Activated CD4-positive, alpha-beta memory T cell treated with anti-CD3 and anti-CD28 coated beads for 36 hours (primary cell): ENCODE measurements around the gene FLT1. TPM values are rescaled to one million over a fixed set of nuclear protein-coding genes. Genes with fewer than 3 reads are reported as not detected.

Experiments
- CTCF ChIA-PET: fragments of 350-600 bp; sonication (Branson Sonifier 250); formaldehyde crosslinking; loops from one replicate; lab custom pipeline; 2021; ENCODE audit warnings: antibody characterized with exemption, inconsistent platforms; lab: Charles Lee
- POLR2A ChIA-PET: fragments of 350-600 bp; sonication (Branson Sonifier 250); formaldehyde crosslinking; loops from one replicate; lab custom pipeline; 2021; ENCODE audit warnings: antibody characterized with exemption; lab: Charles Lee
- DNase-seq: peaks from one replicate; pipeline ENCODE4 v3.0.0-alpha.2; 2020
- H3K27ac Mint-ChIP-seq: one replicate; pipeline ENCODE4 v1.8.0; 2021; ENCODE audit warnings: mixed read lengths
- H3K27me3 Mint-ChIP-seq: one replicate; pipeline ENCODE4 v1.8.0; 2021; ENCODE audit warnings: mixed read lengths
- H3K36me3 Mint-ChIP-seq: one replicate; pipeline ENCODE4 v1.8.0; 2021; ENCODE audit warnings: mixed read lengths
- H3K4me1 Mint-ChIP-seq: one replicate; pipeline ENCODE4 v1.8.0; 2021; ENCODE audit warnings: low read depth, mixed read lengths
- H3K4me3 Mint-ChIP-seq: one replicate; pipeline ENCODE4 v1.8.0; 2021; ENCODE audit warnings: mild to moderate bottlenecking, mixed read lengths
- H3K9me3 Mint-ChIP-seq: one replicate; pipeline ENCODE4 v1.8.0; 2021; ENCODE audit warnings: mixed read lengths
- intact Hi-C: fragments of 100-400 bp; cut with micrococcal nuclease; formaldehyde crosslinking; loops from one replicate; pipeline ENCODE4 v1.15.1; 2023
- total RNA-seq, 2 experiments: library from RNA; stranded (reverse); gene quantifications; one replicate each; pipeline ENCODE4 v1.2.3, GENCODE V29; 2021

FLT1 gene
- total RNA-seq, 2 experiments from 2014 or later, result 17.2 to 19.5 TPM

GRCh38 chr13:28478127-28478526 is 16.8 kb downstream of the FLT1 start:
- Mint-ChIP-seq H3K36me3 (peaks cover under 1% of the 10 kb centered on the region), H3K27ac (no peak overlapping the region), H3K4me3 (no peak overlapping the region), H3K27me3 (peaks cover 8% of the 10 kb centered on the region), H3K4me1 (peaks cover 3% of the 10 kb centered on the region), H3K9me3 (no peaks in the 10 kb centered on the region)
- intact Hi-C loops, result no loop called here
- POLR2A ChIA-PET, result interaction anchor here (0.6 kb wide), 1 partner anchor 31 kb away, joined by 3 read pairs; no protein-coding TSS in a partner anchor
- CTCF ChIA-PET, result no interaction called here
- no peak for DNase-seq

- ChIA-PET CTCF (no interaction called here), POLR2A (no interaction called here)
- Mint-ChIP-seq H3K27me3 (peaks cover 5% of the 10 kb centered on the region), H3K9me3 (no peaks in the 10 kb centered on the region), H3K27ac (no peak overlapping the region), H3K36me3 (peaks cover 4% of the 10 kb centered on the region), H3K4me3 (no peak overlapping the region), H3K4me1 (peaks cover 3% of the 10 kb centered on the region)
- no peak for DNase-seq
- intact Hi-C loops, result no loop called here
Measured at GRCh38 chr13:28477709-28477973, 17.3 kb downstream of the FLT1 start.

GRCh38 chr13:28476919-28477708 is 17.8 kb downstream of the FLT1 start:
- intact Hi-C loops, result no loop called here
- Mint-ChIP-seq H3K27me3 (peaks cover 4% of the 10 kb centered on the region), H3K36me3 (peaks cover 4% of the 10 kb centered on the region), H3K27ac (no peak overlapping the region), H3K9me3 (no peaks in the 10 kb centered on the region), H3K4me3 (no peak overlapping the region), H3K4me1 (peaks cover 3% of the 10 kb centered on the region)
- POLR2A ChIA-PET, result no interaction called here
- CTCF ChIA-PET, result interaction anchor here (0.9 kb wide), 1 partner anchor 12 kb away, joined by 4 read pairs; no protein-coding TSS in a partner anchor
- DNase-seq, result no peak

- ChIA-PET POLR2A (no interaction called here), CTCF (interaction anchor here (0.9 kb wide), 1 partner anchor 11 kb away, joined by 4 read pairs; no protein-coding TSS in a partner anchor)
- Mint-ChIP-seq H3K9me3 (no peaks in the 10 kb centered on the region), H3K27ac (no peak overlapping the region), H3K36me3 (peaks cover 4% of the 10 kb centered on the region), H3K4me1 (peaks cover 3% of the 10 kb centered on the region), H3K27me3 (peaks cover 4% of the 10 kb centered on the region), H3K4me3 (no peak overlapping the region)
- no peak for DNase-seq
- intact Hi-C loops, result no loop called here
Measured at GRCh38 chr13:28475916-28476725, 18.8 kb downstream of the FLT1 start.

- Mint-ChIP-seq H3K27ac (no peak overlapping the region), H3K27me3 (peaks cover 3% of the 10 kb centered on the region), H3K9me3 (no peaks in the 10 kb centered on the region), H3K4me3 (no peak overlapping the region), H3K4me1 (peaks cover 3% of the 10 kb centered on the region), H3K36me3 (peaks cover 4% of the 10 kb centered on the region)
- ChIA-PET POLR2A (no interaction called here), CTCF (no interaction called here)
- DNase-seq, result no peak
- intact Hi-C loops, result no loop called here
Measured at GRCh38 chr13:28474491-28475134, 20.3 kb downstream of the FLT1 start.

GRCh38 chr13:28473044-28473443 is 21.9 kb downstream of the FLT1 start:
- CTCF ChIA-PET, result no interaction called here
- intact Hi-C loops, result no loop called here

GRCh38 chr13:28471421-28471820 is 23.5 kb downstream of the FLT1 start:
- ChIA-PET CTCF (no interaction called here), POLR2A (no interaction called here)
- Mint-ChIP-seq H3K27ac (no peak overlapping the region), H3K27me3 (peaks cover 9% of the 10 kb centered on the region), H3K9me3 (no peaks in the 10 kb centered on the region), H3K36me3 (peaks cover 4% of the 10 kb centered on the region), H3K4me1 (peaks cover 5% of the 10 kb centered on the region), H3K4me3 (no peak overlapping the region)
- no peak for DNase-seq
- intact Hi-C loops, result no loop called here

More at GRCh38 chr13:28473044-28473443, 21.9 kb downstream of the FLT1 start:
- Mint-ChIP-seq H3K27ac (no peak overlapping the region), H3K4me1 (peaks cover 4% of the 10 kb centered on the region), H3K9me3 (no peaks in the 10 kb centered on the region), H3K36me3 (peaks cover 4% of the 10 kb centered on the region), H3K27me3 (peaks cover 5% of the 10 kb centered on the region), H3K4me3 (no peak overlapping the region)
- DNase-seq, result no peak
- POLR2A ChIA-PET, result no interaction called here

- intact Hi-C loops, result no loop called here
- no peak overlapping the region for H3K27ac Mint-ChIP-seq
- no peaks in the 10 kb centered on the region for H3K9me3 Mint-ChIP-seq
- CTCF ChIA-PET, result no interaction called here
- peaks cover 9% of the 10 kb centered on the region for H3K27me3 Mint-ChIP-seq
- H3K4me3 Mint-ChIP-seq, result no peak overlapping the region
- peaks cover 3% of the 10 kb centered on the region for H3K4me1 Mint-ChIP-seq
- peaks cover 4% of the 10 kb centered on the region for H3K36me3 Mint-ChIP-seq
- DNase-seq, result no peak
- POLR2A ChIA-PET, result no interaction called here
Measured at GRCh38 chr13:28470296-28470695, 24.6 kb downstream of the FLT1 start.

- no peak overlapping the region for H3K27ac Mint-ChIP-seq
- H3K27me3 Mint-ChIP-seq, result peaks cover 9% of the 10 kb centered on the region
- H3K4me3 Mint-ChIP-seq, result no peak overlapping the region
- peaks cover 3% of the 10 kb centered on the region for H3K4me1 Mint-ChIP-seq
- H3K36me3 Mint-ChIP-seq, result peaks cover 6% of the 10 kb centered on the region
- no peaks in the 10 kb centered on the region for H3K9me3 Mint-ChIP-seq
- intact Hi-C loops, result no loop called here
- ChIA-PET CTCF (no interaction called here), POLR2A (no interaction called here)
- DNase-seq, result no peak
Measured at GRCh38 chr13:28469316-28469715, 25.6 kb downstream of the FLT1 start.

- no peak overlapping the region for H3K4me3 Mint-ChIP-seq
Measured at GRCh38 chr13:28468023-28468915, 26.7 kb downstream of the FLT1 start.

GRCh38 chr13:28467034-28467433 is 27.9 kb downstream of the FLT1 start:
- intact Hi-C loops, result no loop called here
- no peak overlapping the region for H3K27ac Mint-ChIP-seq
- CTCF ChIA-PET, result no interaction called here
- peaks cover 2% of the 10 kb centered on the region for H3K36me3 Mint-ChIP-seq
- H3K4me1 Mint-ChIP-seq, result peaks cover 3% of the 10 kb centered on the region
- no peak overlapping the region for H3K4me3 Mint-ChIP-seq
- H3K27me3 Mint-ChIP-seq, result peaks cover 10% of the 10 kb centered on the region
- no peaks in the 10 kb centered on the region for H3K9me3 Mint-ChIP-seq
- no peak for DNase-seq
- POLR2A ChIA-PET, result no interaction called here

More at GRCh38 chr13:28468023-28468915, 26.7 kb downstream of the FLT1 start:
- CTCF ChIA-PET, result no interaction called here
- POLR2A ChIA-PET, result no interaction called here
- Mint-ChIP-seq H3K4me1 (peaks cover 3% of the 10 kb centered on the region), H3K36me3 (peaks cover 6% of the 10 kb centered on the region), H3K9me3 (no peaks in the 10 kb centered on the region), H3K27me3 (peaks cover 10% of the 10 kb centered on the region), H3K27ac (no peak overlapping the region)
- no peak for DNase-seq
- intact Hi-C loops, result no loop called here
